HG03159 (cell line): ENCODE results near the gene NRXN3.

Source experiments
- ATAC-seq: cut with Tn5 transposase; IDR thresholded peaks from one replicate; pipeline ENCODE4 v1.9.1; 2021; ENCODE audit warnings: mild to moderate bottlenecking, moderate library complexity; ENCODE audit not compliant: unreplicated experiment

The NRXN3 gene

GRCh38 chr14:78764645-78765044 is 594.5 kb downstream of the NRXN3 start:
- no peak for ATAC-seq

DNA sequence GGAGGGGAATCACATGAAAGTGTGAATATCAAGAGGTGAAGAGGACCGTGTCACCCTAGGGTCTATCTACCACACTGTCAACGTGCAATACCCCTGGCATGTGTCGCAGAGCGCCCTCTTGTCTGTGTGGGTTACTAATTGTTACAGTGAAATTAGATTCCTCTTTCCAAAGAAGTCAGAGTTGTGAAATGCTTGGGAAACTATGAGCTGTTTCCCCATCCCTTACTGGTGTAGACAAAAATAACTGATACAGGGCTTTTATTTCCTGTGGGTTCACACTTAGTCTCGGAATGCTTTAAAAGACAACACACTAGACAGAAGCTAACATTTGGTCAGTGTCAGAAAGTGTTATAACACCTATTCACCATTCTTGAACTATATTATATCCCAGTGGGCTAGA is 597.3 kb downstream of the NRXN3 start:
- no peak for ATAC-seq

- ATAC-seq: no peak
These were observed 612.4 kb downstream of the NRXN3 start for GRCh38 chr14:78782551-78782950.

DNA sequence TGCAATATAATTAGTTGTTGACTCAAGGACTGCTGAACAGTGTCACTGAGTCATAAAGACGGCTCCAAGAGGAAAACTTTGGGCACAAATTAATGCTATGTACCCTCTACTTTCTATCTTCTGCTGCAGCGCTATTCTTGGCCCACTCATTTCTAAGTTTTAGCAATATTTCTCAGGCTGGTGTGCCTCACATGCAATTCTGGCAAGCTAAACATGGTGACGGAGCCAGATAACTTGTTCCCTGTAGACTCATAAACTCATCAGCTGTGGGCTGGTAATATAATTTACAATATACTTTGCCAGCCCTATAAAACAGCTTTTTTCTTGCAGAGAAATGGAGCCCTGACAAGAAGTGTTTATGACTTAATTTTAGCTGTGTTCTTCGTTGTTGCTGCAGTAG is 615.1 kb downstream of the NRXN3 start:
- ATAC-seq: no peak

DNA sequence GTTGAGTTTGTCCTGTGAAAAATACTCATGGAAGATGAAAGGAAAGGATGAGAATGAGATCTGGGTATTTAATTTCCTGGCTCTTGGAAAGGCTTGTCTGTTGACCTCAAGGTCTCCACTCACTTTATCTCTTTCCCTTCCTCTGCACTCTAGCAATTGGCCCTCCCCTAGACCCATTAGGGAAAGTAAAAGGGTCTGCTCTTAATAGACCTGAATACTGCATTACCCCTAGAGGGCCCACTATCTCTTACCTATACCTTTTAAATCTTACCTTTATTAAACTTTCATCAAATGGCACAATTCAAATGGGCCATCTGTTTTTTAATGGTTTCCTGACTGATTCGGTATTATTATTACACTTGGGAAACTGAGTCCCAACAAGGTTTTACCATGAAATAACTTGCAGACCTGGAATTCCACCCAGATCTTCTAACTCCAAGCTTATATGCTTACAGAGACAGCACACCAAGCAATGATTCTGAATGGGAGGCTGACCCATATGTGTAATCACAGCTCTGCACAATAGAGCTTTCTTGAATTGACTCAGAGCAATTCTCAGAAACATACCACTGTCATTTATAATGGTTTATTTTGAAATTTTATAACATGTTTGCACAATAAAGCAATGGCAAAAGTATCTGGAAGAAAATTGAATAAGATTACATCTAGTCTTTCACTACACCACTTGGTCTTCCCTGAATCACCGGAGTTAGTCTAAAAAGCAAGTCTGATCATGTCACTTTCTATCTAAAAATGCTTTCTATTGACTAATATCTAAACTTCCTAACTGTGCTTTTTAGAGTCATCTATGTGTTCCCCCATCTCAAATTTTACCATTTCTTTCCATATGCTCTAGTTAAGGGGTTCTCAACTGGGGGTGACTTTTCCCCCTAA is 618.5 kb downstream of the NRXN3 start:
- ATAC-seq: no peak

DNA sequence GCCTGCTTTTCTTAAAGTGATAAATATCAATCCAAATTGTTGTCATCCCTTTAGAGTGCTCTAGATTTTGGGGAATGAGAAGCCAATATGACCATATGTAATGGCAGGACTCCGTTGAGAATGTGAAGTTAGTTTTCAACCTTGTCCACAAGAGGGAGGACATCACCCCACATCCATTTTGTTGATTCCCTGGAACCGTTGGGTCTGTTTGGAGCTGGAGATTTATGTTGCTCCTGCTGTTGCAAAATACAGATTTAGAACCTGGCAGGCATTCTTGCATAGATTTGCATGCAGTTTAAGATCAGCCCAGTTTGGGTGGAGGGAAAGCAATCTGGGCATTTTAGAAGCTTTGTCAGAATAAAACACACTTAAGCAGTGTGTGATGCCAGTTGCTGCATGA is 620.1 kb downstream of the NRXN3 start:
- no peak for ATAC-seq

- no peak for ATAC-seq
These were observed 628.6 kb downstream of the NRXN3 start for GRCh38 chr14:78798757-78799156.

DNA sequence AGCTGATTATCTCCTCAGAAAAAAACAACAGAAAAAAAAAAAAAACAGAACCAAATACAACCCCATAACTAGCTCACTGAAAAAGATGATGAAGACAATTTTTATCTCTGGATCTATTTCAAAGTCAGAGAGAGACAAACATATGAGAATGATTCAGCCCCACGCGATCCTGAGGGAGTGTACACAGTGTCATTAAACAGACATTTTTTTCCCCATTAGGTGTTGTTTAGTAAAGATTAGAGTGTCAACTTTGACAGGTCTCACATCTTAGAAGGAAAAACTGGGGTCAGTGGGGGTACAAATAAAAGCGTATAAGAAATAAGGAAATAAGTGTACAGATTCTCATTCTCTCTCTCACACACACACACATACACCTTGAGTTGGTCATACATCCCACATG is 635.4 kb downstream of the NRXN3 start:
- no peak for ATAC-seq

GRCh38 chr14:78823035-78823434 is 652.9 kb downstream of the NRXN3 start:
- ATAC-seq: no peak

GRCh38 chr14:78823516-78823915 is 653.3 kb downstream of the NRXN3 start:
- ATAC-seq: no peak

DNA sequence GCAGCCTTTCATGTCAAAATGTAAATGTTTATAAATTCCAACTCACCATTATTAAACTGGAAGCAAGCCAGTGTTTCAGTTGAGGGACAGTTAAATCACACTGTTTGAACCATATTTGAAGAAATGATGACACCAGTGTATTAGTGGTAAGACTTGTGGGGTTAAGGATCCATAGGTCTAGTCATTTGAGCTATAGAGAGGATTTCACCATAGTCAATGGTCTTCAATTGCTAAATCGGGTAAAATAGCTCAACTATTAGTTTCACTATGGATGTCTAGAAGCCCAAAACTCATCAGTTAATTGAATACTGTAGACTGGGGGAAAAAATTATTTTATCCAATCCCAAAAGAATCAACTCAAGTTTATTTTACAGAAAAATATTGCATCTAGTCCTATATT is 659.1 kb downstream of the NRXN3 start:
- peak; percentile 83 for ATAC-seq

DNA sequence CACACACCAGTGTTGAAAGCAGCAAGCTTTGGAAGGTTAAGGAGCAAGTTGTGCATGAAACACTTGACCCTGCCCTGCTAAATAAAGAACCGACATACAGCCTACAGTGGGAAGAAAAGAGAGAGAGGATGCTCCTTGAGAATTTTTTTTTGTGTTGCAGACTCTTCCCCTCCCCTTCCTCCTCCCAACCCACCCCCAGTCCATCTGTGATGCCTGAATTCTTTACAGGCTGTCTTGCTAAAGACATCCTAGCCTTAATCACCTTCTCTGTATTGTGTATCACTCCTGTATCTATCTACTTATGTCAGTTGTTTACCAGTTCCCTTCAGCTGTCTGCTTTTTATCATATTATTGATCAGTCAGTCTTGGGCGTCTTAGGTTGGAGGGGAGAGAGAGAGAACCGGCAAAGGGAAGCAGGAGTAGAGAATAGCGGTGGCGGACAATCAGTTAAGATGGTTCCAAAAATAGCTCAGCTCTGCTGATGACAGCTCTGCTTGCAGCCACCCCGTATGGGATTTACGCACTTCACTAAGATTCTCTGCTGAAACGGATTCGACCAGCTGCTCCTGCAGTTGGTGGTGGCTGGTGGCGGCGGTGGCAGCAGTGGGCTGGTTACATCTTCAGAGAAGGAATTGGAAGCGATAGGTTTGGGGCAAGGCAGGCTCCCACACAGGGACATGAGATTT is 664.7 kb downstream of the NRXN3 start:
- ATAC-seq: no peak

DNA sequence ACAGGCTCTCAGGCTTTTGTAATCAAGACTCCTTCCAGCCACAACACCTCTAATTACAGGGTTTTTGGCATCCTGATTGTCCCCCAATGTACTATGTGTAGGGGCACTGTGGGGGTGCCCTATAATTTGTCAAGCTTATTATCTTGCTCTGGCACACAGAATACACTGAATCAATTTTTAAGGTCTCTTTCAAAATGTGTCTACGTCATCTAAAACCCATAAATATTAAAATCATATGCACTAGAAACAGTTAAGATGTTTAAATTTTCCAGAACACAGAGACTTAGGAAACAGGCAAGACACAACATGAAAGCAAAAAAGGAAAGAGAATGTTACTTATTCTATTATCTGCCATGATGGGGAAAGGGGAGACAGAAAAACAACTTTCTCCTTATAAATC is 665.7 kb downstream of the NRXN3 start:
- no peak for ATAC-seq

- peak; percentile 68 for ATAC-seq
These were observed 666.6 kb downstream of the NRXN3 start for GRCh38 chr14:78836777-78837176.

DNA sequence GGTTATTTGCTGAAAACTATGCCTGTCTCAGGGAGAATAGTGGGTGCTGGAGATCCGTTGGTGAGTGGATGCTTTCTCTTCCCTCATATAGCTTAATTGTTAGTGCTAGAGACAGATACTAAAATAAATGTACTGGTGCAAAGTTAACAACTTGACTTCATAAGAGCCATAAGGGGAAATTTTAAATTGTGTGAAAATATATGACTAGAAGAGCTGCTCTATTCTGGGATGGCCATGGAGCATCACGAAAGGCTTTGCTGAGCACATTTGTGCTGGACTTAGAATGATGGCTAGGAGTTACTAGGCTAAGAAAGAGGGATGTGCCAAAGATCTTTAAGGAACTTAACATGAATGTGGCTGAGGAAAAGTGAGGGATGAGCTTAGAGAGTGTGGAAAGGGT is 668.8 kb downstream of the NRXN3 start:
- no peak for ATAC-seq

DNA sequence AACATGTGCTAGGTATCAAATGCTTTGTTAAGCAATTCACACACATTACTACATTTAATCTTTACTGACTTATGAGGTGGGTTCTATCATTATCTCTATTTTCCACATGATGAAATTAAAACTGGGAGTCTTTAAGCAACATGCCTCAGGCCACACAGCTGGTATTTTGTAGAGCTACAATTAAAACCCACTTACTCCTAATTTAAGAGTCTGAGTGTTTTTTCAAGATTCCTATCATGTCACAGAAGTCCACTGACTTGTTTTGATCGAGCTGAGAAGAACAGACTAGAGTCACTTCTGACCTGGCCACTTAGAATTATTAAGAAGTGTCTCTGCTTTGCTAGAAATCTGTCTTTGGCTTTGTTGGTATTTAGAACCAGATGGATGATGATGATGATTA is 670.7 kb downstream of the NRXN3 start:
- no peak for ATAC-seq

- ATAC-seq: no peak
These were observed 677.6 kb downstream of the NRXN3 start for GRCh38 chr14:78847801-78848200.

DNA sequence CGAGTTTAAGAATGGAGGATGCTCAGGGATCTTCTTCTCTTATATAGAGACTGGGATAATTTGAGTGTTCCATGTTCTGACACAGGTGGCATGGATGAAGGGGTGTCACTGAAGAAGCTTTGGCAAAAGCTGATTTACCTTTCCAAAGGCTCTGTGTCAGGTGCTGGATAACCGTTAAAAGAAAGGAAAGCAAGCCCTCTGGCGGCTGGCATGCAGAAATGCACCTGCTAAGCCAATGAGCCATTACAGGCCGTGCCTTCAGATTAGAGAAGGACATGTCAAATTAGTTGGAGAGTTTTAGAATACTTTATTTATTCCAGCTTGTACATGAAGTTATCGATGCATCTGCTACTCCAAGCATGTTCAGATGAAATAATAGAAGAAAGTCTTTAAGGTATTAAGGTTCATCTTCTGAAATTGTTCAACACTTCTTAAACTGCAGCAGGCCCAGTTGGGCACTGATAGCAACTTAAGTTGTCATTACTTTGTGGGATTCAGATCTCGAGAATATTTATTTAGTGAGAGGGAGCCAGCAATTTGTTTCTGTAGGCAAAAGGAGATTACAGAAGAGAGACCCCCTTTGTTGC is 678.2 kb downstream of the NRXN3 start:
- ATAC-seq: peak; percentile 92

GRCh38 chr14:78849952-78850351 is 679.8 kb downstream of the NRXN3 start:
- ATAC-seq: no peak

- no peak for ATAC-seq
These were observed 681.0 kb downstream of the NRXN3 start for GRCh38 chr14:78851189-78851588.

DNA sequence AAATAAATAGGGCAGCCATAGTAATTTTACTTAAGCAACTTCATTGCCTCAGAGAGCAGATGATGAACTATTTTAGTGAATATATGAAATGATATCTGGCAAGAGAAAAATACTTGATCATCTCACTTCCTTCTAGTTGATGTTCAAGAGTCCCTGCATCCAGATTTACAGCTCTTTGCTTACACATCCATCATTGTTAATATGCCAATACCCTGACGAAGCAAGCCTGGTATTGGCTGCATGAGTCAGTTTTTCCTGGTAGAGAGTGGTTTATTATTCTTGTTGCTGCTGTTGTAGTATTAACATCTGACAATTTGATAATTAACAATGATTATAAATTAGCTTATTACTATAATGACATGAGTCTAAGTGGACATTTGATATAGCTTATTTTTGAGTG is 681.9 kb downstream of the NRXN3 start:
- no peak for ATAC-seq

DNA sequence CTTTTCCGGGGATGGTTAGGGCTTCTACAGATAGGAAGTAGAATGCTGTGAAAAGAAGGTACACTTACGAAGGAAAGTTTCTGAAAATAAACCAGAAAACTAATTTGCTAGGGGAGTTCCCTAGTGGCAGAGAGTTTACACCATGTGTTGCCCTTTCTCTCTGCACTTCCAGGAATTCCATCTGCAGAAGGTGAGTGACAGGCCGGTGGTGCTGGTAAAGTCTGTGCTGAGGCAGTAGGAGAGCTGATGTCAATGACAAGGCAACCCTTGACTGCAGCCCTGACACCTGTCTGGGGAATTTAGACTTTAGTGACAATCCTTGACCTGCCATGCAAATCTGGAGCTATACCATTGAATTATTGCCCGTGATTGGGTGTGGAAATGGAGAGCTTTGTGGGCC is 687.8 kb downstream of the NRXN3 start:
- no peak for ATAC-seq
